GM12872 (cell line): ENCODE results near the gene HADHA.

Source experiments
- TF ChIP-seq, protein P1 (sequence below): IDR thresholded peaks from 3 replicates; pipeline ENCODE4 v1.5.1; 2011; ENCODE audit warnings: low read depth, mild to moderate bottlenecking, low read length, moderate library complexity; ENCODE audit not compliant: insufficient read depth

Gene HADHA

GRCh38 chr2:26176279-26176615 lies 68.2 kb downstream of the HADHA start:
- TF ChIP-seq, protein P1, sequence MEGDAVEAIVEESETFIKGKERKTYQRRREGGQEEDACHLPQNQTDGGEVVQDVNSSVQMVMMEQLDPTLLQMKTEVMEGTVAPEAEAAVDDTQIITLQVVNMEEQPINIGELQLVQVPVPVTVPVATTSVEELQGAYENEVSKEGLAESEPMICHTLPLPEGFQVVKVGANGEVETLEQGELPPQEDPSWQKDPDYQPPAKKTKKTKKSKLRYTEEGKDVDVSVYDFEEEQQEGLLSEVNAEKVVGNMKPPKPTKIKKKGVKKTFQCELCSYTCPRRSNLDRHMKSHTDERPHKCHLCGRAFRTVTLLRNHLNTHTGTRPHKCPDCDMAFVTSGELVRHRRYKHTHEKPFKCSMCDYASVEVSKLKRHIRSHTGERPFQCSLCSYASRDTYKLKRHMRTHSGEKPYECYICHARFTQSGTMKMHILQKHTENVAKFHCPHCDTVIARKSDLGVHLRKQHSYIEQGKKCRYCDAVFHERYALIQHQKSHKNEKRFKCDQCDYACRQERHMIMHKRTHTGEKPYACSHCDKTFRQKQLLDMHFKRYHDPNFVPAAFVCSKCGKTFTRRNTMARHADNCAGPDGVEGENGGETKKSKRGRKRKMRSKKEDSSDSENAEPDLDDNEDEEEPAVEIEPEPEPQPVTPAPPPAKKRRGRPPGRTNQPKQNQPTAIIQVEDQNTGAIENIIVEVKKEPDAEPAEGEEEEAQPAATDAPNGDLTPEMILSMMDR = no peak

DNA sequence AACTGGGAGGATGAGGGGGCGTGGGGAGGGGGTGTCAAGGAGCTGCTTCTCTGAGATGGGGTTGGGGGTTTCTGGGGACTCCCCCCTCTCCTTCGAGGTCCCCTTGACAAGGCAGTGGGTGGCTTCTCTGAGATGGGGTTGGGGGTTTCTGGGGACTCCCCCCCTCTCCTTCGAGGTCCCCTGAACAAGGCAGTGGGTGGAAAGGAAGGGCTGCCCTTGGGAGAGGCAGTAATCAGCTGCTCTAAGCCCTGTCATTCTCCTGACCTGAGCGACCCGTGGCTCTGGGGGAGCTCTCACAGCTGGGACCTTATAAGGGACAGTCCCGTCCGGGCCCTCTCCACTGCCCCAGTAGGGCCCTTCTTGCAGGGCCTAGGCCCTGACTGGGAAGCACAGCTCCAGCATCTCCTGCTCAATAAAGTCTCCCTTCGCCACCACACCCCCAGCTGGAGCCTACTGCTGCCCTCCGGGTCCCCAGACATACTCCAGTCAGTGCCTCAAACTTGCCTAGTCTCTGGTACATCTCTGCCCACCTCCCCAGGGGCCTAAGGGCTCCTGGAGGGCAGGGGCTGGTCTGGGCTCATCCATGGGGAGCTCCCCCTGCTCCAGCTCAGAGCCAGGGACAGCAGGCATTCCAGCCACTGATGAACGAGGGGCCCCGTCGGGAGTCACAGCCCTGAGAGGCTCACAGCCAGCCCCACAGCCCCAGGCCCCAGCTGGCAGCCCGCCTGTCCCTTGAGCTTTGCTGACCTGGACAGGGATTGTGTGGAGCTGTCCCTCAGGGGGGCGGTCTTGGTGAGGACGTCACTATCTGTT lies 68.8 kb downstream of the HADHA start:
- TF ChIP-seq, protein P1 = no peak

GRCh38 chr2:26174691-26175465 lies 69.6 kb downstream of the HADHA start:
- TF ChIP-seq, protein P1 = no peak

- TF ChIP-seq, protein P1 = no peak
These were observed 70.5 kb downstream of the HADHA start for GRCh38 chr2:26173776-26174482.

GRCh38 chr2:26172871-26173775 lies 71.3 kb downstream of the HADHA start, which contains the start of gene GAREM2:
GAREM2 (plus strand) TSS chr2:26173088; CDS start chr2:26173221, 133 bp downstream.
- TF ChIP-seq, protein P1 = no peak

DNA sequence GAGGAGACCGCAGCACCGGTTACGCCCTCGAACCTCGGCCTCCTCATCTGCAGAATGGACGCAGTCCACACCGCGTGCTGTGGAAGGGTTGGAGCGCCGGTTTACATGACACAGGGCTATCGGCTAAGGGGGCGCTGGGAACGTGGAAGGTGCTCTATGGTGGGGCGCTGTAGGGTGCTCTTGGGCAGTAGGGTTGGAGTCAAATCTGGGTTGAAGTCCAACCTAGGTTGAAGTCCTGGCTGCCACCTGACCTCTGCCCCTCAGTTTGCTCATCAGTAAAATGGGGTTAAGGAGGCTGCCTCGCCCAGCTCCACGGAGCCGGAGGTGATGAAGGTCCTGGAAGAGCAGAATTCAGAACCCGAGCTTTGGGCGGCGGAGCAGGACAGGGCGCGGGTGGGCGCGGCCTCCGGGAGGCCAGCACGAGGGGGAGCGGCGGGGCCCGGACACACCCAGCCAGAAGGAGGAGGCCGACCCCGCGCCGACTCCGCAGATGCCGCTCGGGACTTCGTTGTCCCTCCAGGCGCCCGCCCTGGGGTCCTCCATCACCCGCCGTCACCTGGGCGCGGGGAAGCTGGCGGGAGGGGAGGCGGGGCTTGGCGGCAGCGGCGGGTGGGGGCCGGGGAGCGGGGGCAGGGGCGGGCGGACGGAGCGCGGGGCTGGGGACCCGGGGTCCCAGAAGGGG lies 72.1 kb downstream of the HADHA start:
- TF ChIP-seq, protein P1 = no peak
